IMR-90 (cell line): ENCODE measurements around the gene PKP3. TPM values are rescaled to one million over a fixed set of nuclear protein-coding genes. Genes with fewer than 3 reads are reported as not detected.
"Not testable (repeated sequence)": the region's sequence is repeated elsewhere in the genome, so short reads cannot be mapped to it uniquely, and the experiment has no call there.

Experiments used
- ATAC-seq: fragments of 200-7000 bp; cut with Tn5 transposase; 2 replicates; pipeline ENCODE4 v1.9.1; 2020; ENCODE audit warnings: low read depth, mild to moderate bottlenecking, moderate library complexity
- BruUV-seq: library from RNA; stranded (reverse); fragments of 400-500 nt; replicated peaks from 2 replicates; lab custom pipeline; 2021; lab: Mats Ljungman, UMichigan
- CTCF ChIA-PET: fragments of 300-600 bp; formaldehyde crosslinking; extraction: SDS; loops from one replicate; lab custom pipeline; 2021; ENCODE audit warnings: antibody characterized with exemption; lab: Yijun Ruan, JAX
- POLR2A ChIA-PET: fragments of 300-600 bp; sonication (Branson Sonifier 250); formaldehyde crosslinking; loops from one replicate; lab custom pipeline; 2022; ENCODE audit warnings: antibody characterized with exemption; ENCODE audit not compliant: unreplicated experiment; lab: Charles Lee
- DNase-seq: peaks from one replicate; pipeline ENCODE4 v3.0.0; 2013
- H2AFZ ChIP-seq: replicated peaks from 2 replicates; pipeline ENCODE3; 2013; ENCODE audit warnings: low read length, mild to moderate bottlenecking; ENCODE audit not compliant: poor library complexity
- H2AK5ac ChIP-seq: 2 replicates; pipeline ENCODE4 v1.6.1; 2013; ENCODE audit warnings: low read depth, low read length, inconsistent platforms
- H2AK9ac ChIP-seq: replicated peaks from 2 replicates; pipeline ENCODE3; 2013; ENCODE audit warnings: mild to moderate bottlenecking, low read depth, low read length, moderate library complexity; ENCODE audit not compliant: poor library complexity
- H2BK120ac ChIP-seq: 2 replicates; pipeline ENCODE4 v1.6.1; 2013; ENCODE audit warnings: low read depth, low read length, inconsistent platforms
- H2BK15ac ChIP-seq: 3 replicates; pipeline ENCODE4 v1.6.1; 2013; ENCODE audit warnings: low read depth, low read length, inconsistent platforms
- H2BK20ac ChIP-seq: 2 replicates; pipeline ENCODE4 v1.6.1; 2013; ENCODE audit warnings: low read depth, mild to moderate bottlenecking, inconsistent platforms, low read length, moderate library complexity
- H2BK5ac ChIP-seq: 2 replicates; pipeline ENCODE4 v1.6.1; 2013; ENCODE audit warnings: mild to moderate bottlenecking, low read depth, low read length, inconsistent platforms; ENCODE audit not compliant: poor library complexity, severe bottlenecking
- H3K14ac ChIP-seq: replicated peaks from 2 replicates; pipeline ENCODE4 v1.6.1; 2013; ENCODE audit warnings: low read depth, low read length, inconsistent platforms
- H3K18ac ChIP-seq: 2 replicates; pipeline ENCODE4 v1.6.1; 2013; ENCODE audit warnings: low read depth, low read length, control low read depth
- H3K23ac ChIP-seq: 2 replicates; pipeline ENCODE4 v1.6.1; 2013; ENCODE audit warnings: low read depth, low read length, inconsistent platforms
- H3K27ac ChIP-seq: 2 replicates; pipeline ENCODE4 v1.5.1; 2013; ENCODE audit warnings: mild to moderate bottlenecking, control low read depth, low read length; ENCODE audit not compliant: insufficient read depth
- H3K27me3 ChIP-seq: 2 replicates; pipeline ENCODE4 v1.6.1; 2013; ENCODE audit warnings: low read length; ENCODE audit not compliant: control insufficient read depth, insufficient read depth
- H3K36me3 ChIP-seq: 2 replicates; pipeline ENCODE4 v1.6.1; 2013; ENCODE audit warnings: low read length, mixed read lengths; ENCODE audit not compliant: control insufficient read depth, insufficient read depth
- H3K4ac ChIP-seq: 2 replicates; pipeline ENCODE4 v1.6.1; 2013; ENCODE audit warnings: low read depth, low read length, inconsistent platforms
- H3K4me1 ChIP-seq: 2 replicates; pipeline ENCODE4 v1.6.1; 2013; ENCODE audit warnings: low read length, mixed read lengths; ENCODE audit not compliant: control insufficient read depth, insufficient read depth
- H3K4me2 ChIP-seq: 2 replicates; pipeline ENCODE4 v1.6.1; 2013; ENCODE audit warnings: low read depth, mild to moderate bottlenecking, control low read depth, low read length, moderate library complexity
- H3K4me3 ChIP-seq: 2 replicates; pipeline ENCODE4 v1.5.1; 2013; ENCODE audit warnings: low read depth, mild to moderate bottlenecking, control low read depth, low read length, moderate library complexity; ENCODE audit not compliant: insufficient read depth
- H3K56ac ChIP-seq: 2 replicates; pipeline ENCODE4 v1.6.1; 2013; ENCODE audit warnings: low read length, inconsistent platforms; ENCODE audit not compliant: insufficient read depth; ENCODE audit errors: extremely low read depth
- H3K79me1 ChIP-seq, 2 experiments: 2 replicates each; pipeline ENCODE4 v1.6.1; 2013; ENCODE audit warnings: low read length in 2 of 2, inconsistent platforms in 1 of 2, low read depth in 1 of 2
- H3K9ac ChIP-seq: 2 replicates; pipeline ENCODE4 v1.6.1; 2013; ENCODE audit warnings: low read depth, low read length, control low read depth
- H3K9me1 ChIP-seq: 2 replicates; pipeline ENCODE4 v1.6.1; 2013; ENCODE audit warnings: low read length, inconsistent platforms; ENCODE audit not compliant: insufficient read depth
- H3K9me3 ChIP-seq: 2 replicates; pipeline ENCODE4 v1.6.1; 2013; ENCODE audit warnings: low read length; ENCODE audit not compliant: control insufficient read depth, insufficient read depth
- H4K20me1 ChIP-seq: 2 replicates; pipeline ENCODE4 v1.6.1; 2013; ENCODE audit warnings: low read length, inconsistent platforms; ENCODE audit not compliant: insufficient read depth
- H4K5ac ChIP-seq: 2 replicates; pipeline ENCODE4 v1.6.1; 2013; ENCODE audit warnings: mild to moderate bottlenecking, low read depth, low read length, control low read depth
- H4K8ac ChIP-seq, 2 experiments: 2 replicates each; pipeline ENCODE4 v1.6.1; 2013; ENCODE audit warnings: low read depth in 2 of 2, low read length in 2 of 2, control low read depth in 1 of 2, inconsistent platforms in 1 of 2
- H4K91ac ChIP-seq: 2 replicates; pipeline ENCODE4 v1.6.1; 2013; ENCODE audit warnings: low read depth, low read length, inconsistent platforms; ENCODE audit not compliant: insufficient read depth
- CEBPB ChIP-seq: IDR thresholded peaks from 2 replicates; pipeline ENCODE4 v1.6.1; 2012; ENCODE audit warnings: low read depth, low read length, improper control_type of control experiment
- CHD1 ChIP-seq: IDR thresholded peaks from 2 replicates; pipeline ENCODE4 v1.6.1; 2012; ENCODE audit warnings: low read depth, low read length, improper control_type of control experiment
- ELK1 ChIP-seq: fragments of 150-350 bp; IDR thresholded peaks from 2 replicates; pipeline ENCODE4 v1.6.1; 2016; ENCODE audit warnings: low read depth, mild to moderate bottlenecking, low read length, moderate library complexity, borderline replicate concordance
- POLR2A ChIP-seq: IDR thresholded peaks from 2 replicates; pipeline ENCODE4 v1.6.1; 2012; ENCODE audit warnings: mild to moderate bottlenecking, low read depth, low read length
- RCOR1 ChIP-seq: IDR thresholded peaks from 2 replicates; pipeline ENCODE4 v1.6.1; 2012; ENCODE audit warnings: mild to moderate bottlenecking, low read length, improper control_type of control experiment; ENCODE audit not compliant: insufficient replicate concordance
- RFX5 ChIP-seq: IDR thresholded peaks from 2 replicates; pipeline ENCODE4 v1.8.0; 2012; ENCODE audit warnings: low read depth, mild to moderate bottlenecking, low read length, moderate library complexity
- WGBS, 2 experiments: methylation state at CpG; one replicate each; pipeline versions ENCODE4 v1.1.5 to v1.1.7; 2013; ENCODE audit warnings: missing lambda C conversion rate in 2 of 2; ENCODE audit not compliant: insufficient read length in 1 of 2; ENCODE audit errors: extremely low coverage in 2 of 2; 5-methylcytosine and 5-hydroxymethylcytosine counted together
- dilution Hi-C: fragments of 300-500 bp; cut with HindIII; formaldehyde crosslinking; loops from one replicate; pipeline ENCODE4 v1.14.3; 2018; ENCODE audit warnings: low sequenced_read_pairs; ENCODE audit not compliant: unreplicated experiment
- in situ Hi-C: fragments of 300-500 bp; cut with MboI; formaldehyde crosslinking; loops from 3 replicates; pipeline ENCODE4 v1.14.3; 2019; ENCODE audit warnings: low sequenced_read_pairs, inconsistent platforms, mixed read lengths
- intact Hi-C: fragments of 100-400 bp; cut with micrococcal nuclease; formaldehyde crosslinking; loops from 2 replicates; pipeline ENCODE4 v1.10.0; 2022
- polyA plus RNA-seq, 3 experiments: library from polyadenylated mRNA; depleted of rRNA; stranded (reverse); fragments of >200 nt; gene quantifications; 2 replicates each; pipeline ENCODE4 v1.2.3, GENCODE V29; 2012; ENCODE audit warnings: low replicate concordance in 1 of 3
- total RNA-seq: library from RNA; depleted of rRNA; stranded (reverse); fragments of >200 nt; gene quantifications from 2 replicates; pipeline ENCODE4 v1.2.3, GENCODE V29; 2012

Gene PKP3
- total and polyA plus RNA-seq, 2 of the 4 experiments (the other 2 are of a cell fraction): 1.5 to 2.2 TPM

- H3K56ac ChIP-seq: no peak overlapping the region
- peaks cover 29% of the 10 kb centered on the region for H3K27me3 ChIP-seq
- no peak overlapping the region for H4K8ac ChIP-seq
- no peaks in the 10 kb centered on the region for H3K79me1 ChIP-seq
- no peak overlapping the region for H3K23ac ChIP-seq
- H3K9ac ChIP-seq: no peak overlapping the region
- ChIA-PET CTCF (no interaction called here), POLR2A (no interaction called here)
- dilution Hi-C loops: no loop called here
- H3K27ac ChIP-seq: no peak overlapping the region
- TF ChIP-seq ELK1 (no peak), RFX5 (no peak), POLR2A (no peak), RCOR1 (no peak), CHD1 (no peak), CEBPB (no peak)
- H2AK9ac ChIP-seq: no peak overlapping the region
- H3K9me1 ChIP-seq: no peaks in the 10 kb centered on the region
- DNase-seq (no peak), ATAC-seq (no peak)
- no peak overlapping the region for H2AFZ ChIP-seq
- no peak overlapping the region for H2BK15ac ChIP-seq
- H2BK20ac ChIP-seq: no peak overlapping the region
- H3K4ac ChIP-seq: no peak overlapping the region
- no peaks in the 10 kb centered on the region for H3K9me3 ChIP-seq
- H2BK120ac ChIP-seq: no peak overlapping the region
- no peak overlapping the region for H4K91ac ChIP-seq
- no peaks in the 10 kb centered on the region for H4K20me1 ChIP-seq
- H4K5ac ChIP-seq: no peak overlapping the region
- no peak overlapping the region for H2AK5ac ChIP-seq
- WGBS, 2 experiments: 92% methylated on average over 2 of the region's 4 CpGs; no CpG with 5 or more reads in 1 of the 2 experiments
- in situ Hi-C loops: no loop called here
- H3K36me3 ChIP-seq: no peaks in the 10 kb centered on the region
- no peak overlapping the region for H2BK5ac ChIP-seq
- no peak overlapping the region for H3K14ac ChIP-seq
- intact Hi-C loops: no loop called here
- no peak overlapping the region for H3K4me3 ChIP-seq
- no peak overlapping the region for H3K4me2 ChIP-seq
- no TSS peak for BruUV-seq
- H3K18ac ChIP-seq: no peak overlapping the region
- H3K4me1 ChIP-seq: no peaks in the 10 kb centered on the region
Measured at GRCh38 chr11:424232-424631, 30.2 kb downstream of the PKP3 start.

- H2BK5ac ChIP-seq, H3K4me1 ChIP-seq, DNase-seq, in situ Hi-C loops, ATAC-seq, H3K9ac ChIP-seq, H2BK20ac ChIP-seq, H3K9me1 ChIP-seq, H4K5ac ChIP-seq, H3K36me3 ChIP-seq, H2AK5ac ChIP-seq, H2AK9ac ChIP-seq, H2AFZ ChIP-seq, H4K20me1 ChIP-seq, H3K27ac ChIP-seq, H4K8ac ChIP-seq, H4K91ac ChIP-seq, POLR2A ChIA-PET, H3K14ac ChIP-seq, H3K23ac ChIP-seq, H3K18ac ChIP-seq, dilution Hi-C loops, H2BK120ac ChIP-seq, H3K4me2 ChIP-seq, CTCF ChIA-PET, H3K56ac ChIP-seq, H3K79me1 ChIP-seq, H2BK15ac ChIP-seq, intact Hi-C loops, BruUV-seq, H3K4ac ChIP-seq, H3K4me3 ChIP-seq, H3K9me3 ChIP-seq: not testable (repeated sequence)
- peaks cover 26% of the 10 kb centered on the region for H3K27me3 ChIP-seq
- whole genome bisulfite sequencing, 2 experiments: no CpG with 5 or more reads among the region's 45 CpGs
Measured at GRCh38 chr11:424766-425165, 30.8 kb downstream of the PKP3 start.
